ENCODE data around the gene PLCH1.
"Not testable (repeated sequence)": the region's sequence is repeated elsewhere in the genome, so short reads cannot be mapped to it uniquely, and the experiment has no call there.

DNA sequence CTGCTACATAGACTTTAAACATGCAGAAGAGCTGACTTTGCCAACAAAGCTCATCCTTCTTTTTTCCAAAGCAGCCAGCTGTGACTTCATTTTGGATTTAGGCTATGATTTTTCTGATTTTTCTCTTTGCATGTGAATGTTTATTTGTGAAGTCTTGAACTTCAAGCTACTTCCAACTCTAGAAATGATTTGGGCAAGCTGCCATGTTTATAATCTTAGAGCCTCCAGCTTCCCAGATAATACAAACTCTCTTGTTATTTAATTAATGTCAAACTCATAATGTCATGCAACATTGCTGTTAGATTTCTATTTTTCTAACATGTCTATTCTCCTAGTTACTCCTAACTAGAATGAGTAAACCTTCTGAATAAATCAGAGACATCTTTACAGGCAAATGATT is 106.4 kb downstream of the PLCH1 start:
- TF ChIP-seq RAD21 (IDR thresholded peaks at IDR 0.05 in 1 of 2, conservative IDR thresholded peaks at IDR 0.05 in 1 of 2; ENCODE audit: low read depth in 2 of 2, low read length in 2 of 2); KDM1A (IDR thresholded peaks at IDR 0.05; ENCODE audit: borderline replicate concordance, low read length); TCF12 (IDR thresholded peaks at IDR 0.05; ENCODE audit: low read depth, low read length); TAF1 (IDR thresholded peaks at IDR 0.05; ENCODE audit: low read depth, low read length); POLR2AphosphoS5 (IDR thresholded peaks at IDR 0.05; ENCODE audit: low read depth, low read length); TBP (IDR thresholded peaks at IDR 0.05; ENCODE audit: low read depth, low read length); RBBP5 (IDR thresholded peaks at IDR 0.05; ENCODE audit: borderline replicate concordance, low read depth, low read length); RNF2 (IDR thresholded peaks at IDR 0.05; ENCODE audit: borderline replicate concordance, low read depth, low read length, missing control alignments, poor library complexity, severe bottlenecking): not testable (repeated sequence)
- TF ChIP-seq, protein P1, sequence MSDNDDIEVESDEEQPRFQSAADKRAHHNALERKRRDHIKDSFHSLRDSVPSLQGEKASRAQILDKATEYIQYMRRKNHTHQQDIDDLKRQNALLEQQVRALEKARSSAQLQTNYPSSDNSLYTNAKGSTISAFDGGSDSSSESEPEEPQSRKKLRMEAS (IDR thresholded peaks at IDR 0.05): not testable (repeated sequence)
- TF ChIP-seq, protein P2, sequence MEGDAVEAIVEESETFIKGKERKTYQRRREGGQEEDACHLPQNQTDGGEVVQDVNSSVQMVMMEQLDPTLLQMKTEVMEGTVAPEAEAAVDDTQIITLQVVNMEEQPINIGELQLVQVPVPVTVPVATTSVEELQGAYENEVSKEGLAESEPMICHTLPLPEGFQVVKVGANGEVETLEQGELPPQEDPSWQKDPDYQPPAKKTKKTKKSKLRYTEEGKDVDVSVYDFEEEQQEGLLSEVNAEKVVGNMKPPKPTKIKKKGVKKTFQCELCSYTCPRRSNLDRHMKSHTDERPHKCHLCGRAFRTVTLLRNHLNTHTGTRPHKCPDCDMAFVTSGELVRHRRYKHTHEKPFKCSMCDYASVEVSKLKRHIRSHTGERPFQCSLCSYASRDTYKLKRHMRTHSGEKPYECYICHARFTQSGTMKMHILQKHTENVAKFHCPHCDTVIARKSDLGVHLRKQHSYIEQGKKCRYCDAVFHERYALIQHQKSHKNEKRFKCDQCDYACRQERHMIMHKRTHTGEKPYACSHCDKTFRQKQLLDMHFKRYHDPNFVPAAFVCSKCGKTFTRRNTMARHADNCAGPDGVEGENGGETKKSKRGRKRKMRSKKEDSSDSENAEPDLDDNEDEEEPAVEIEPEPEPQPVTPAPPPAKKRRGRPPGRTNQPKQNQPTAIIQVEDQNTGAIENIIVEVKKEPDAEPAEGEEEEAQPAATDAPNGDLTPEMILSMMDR (IDR thresholded peaks at IDR 0.05; ENCODE audit: control extremely low read depth in 1 of 3, insufficient read depth in 1 of 3, low read depth in 1 of 3, low read length in 3 of 3): not testable (repeated sequence)

Data from H1 (cell line).